Keratinocyte (primary cell): Measurements from ENCODE around the gene METTL24.

Experiments used
- CTCF ChIP-seq, 3 experiments: IDR thresholded peaks in 1 of 3; conservative IDR thresholded peaks in 1 of 3; optimal IDR thresholded peaks in 1 of 3; 2 replicates in 2 of 3; 3 replicates in 1 of 3; pipeline versions ENCODE3 to v1.5.1; 2011; ENCODE audit warnings: low read length in 3 of 3, mild to moderate bottlenecking in 3 of 3, moderate library complexity in 2 of 3, control low read depth in 1 of 3, inconsistent platforms in 1 of 3; ENCODE audit not compliant: insufficient read depth in 2 of 3; ENCODE audit errors: extremely low read depth in 1 of 3
- EZH2 ChIP-seq: IDR thresholded peaks from one replicate; pipeline ENCODE4 v1.6.1; 2012; ENCODE audit warnings: inconsistent platforms, mild to moderate bottlenecking, low read length, moderate library complexity

GRCh38 chr6:110323258-110323657 is 34.9 kb downstream of the METTL24 start:
- TF ChIP-seq CTCF (optimal IDR thresholded peaks at IDR 0.05 in 1 of 3, IDR thresholded peaks at IDR 0.05 in 1 of 3, conservative IDR thresholded peaks at IDR 0.05 in 1 of 3; ENCODE audit: extremely low read depth in 1 of 3, insufficient read depth in 2 of 3, low read length in 3 of 3) = no peak
- no peak for TF ChIP-seq EZH2
